Colonic mucosa (tissue), 4 donors: ENCODE measurements around the gene NGF. TPM values are rescaled to one million over a fixed set of nuclear protein-coding genes. Genes with fewer than 3 reads are reported as not detected.

Experiments
- DNase-seq: peaks from one replicate; pipeline ENCODE4 v3.0.0-alpha.2; 2020
- H3K27ac ChIP-seq: fragments of 200-600 bp; one replicate; pipeline ENCODE4 v1.8.0; 2021
- H3K27me3 ChIP-seq: fragments of 200-600 bp; one replicate; pipeline ENCODE4 v1.8.0; 2021
- H3K36me3 ChIP-seq: fragments of 200-600 bp; one replicate; pipeline ENCODE4 v1.8.0; 2021
- H3K4me1 ChIP-seq: fragments of 200-600 bp; one replicate; pipeline ENCODE4 v1.8.0; 2021; ENCODE audit warnings: mild to moderate bottlenecking
- H3K4me3 ChIP-seq: fragments of 200-600 bp; one replicate; pipeline ENCODE4 v1.8.0; 2021
- H3K9ac ChIP-seq, 2 donors: one replicate each; pipeline ENCODE4 v1.7.0; 2013; ENCODE audit warnings: control low read depth in 2 of 2, low read depth in 2 of 2, low read length in 2 of 2
- H3K9me3 ChIP-seq: fragments of 200-600 bp; one replicate; pipeline ENCODE4 v1.8.0; 2021
- intact Hi-C: fragments of 100-400 bp; cut with DNase I; formaldehyde crosslinking; loops from one replicate; pipeline ENCODE4 v1.14.1; 2022
- total RNA-seq, 2 donors: library from RNA; stranded (reverse); fragmentation: NEBNext Ultra II Directional in 1 of 2; extraction: Animal tissue kit (Norgen Biotek cat#: 25700) in 1 of 2; gene quantifications; one replicate each; pipeline ENCODE4 v1.2.1, GENCODE V29; 2021
- TF ChIP-seq, protein P1 (sequence below): fragments of 200-600 bp; IDR thresholded peaks from one replicate; pipeline ENCODE4 v1.8.0; 2022; ENCODE audit warnings: antibody characterized with exemption, mild to moderate bottlenecking
- donor health status: healthy.
- donor health status: DM: no; HTN: no; CAD: no.
- donor health status: DM: no; HTN: no; CAD: no.

NGF gene
- total RNA-seq, 2 donors from 2014 or later, result 0.64 TPM; not detected in 1

DNA sequence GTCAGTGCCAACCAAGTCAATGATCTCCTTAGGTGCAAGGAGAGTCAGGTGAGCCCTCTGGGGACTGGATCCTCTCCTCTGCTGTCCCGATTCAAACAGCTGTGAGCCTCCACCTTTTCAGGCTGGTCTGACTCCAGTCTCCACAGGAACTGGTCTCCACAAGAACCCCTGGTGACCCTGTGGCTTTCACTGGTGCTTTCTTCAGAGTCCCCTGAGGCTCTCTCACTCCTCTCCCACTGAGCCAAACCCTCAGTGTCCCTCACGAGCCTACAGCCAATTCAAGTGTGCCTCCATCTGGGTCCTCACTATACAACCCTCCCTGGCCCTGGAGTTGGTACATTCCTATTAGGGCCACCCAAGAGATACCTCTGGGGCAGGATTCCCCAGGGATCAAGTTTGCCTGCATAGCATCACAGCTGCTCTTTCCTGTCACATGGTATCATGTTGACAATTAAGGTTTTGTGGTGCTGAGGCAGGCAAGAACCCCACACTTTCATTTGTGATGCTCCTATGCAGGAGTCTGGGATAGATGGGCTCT is 5.2 kb upstream of the NGF start:
- Histone ChIP-seq H3K9ac (no peak overlapping the region), H3K4me3 (no peak overlapping the region), H3K27ac (no peak overlapping the region), H3K36me3 (no peaks in the 10 kb centered on the region), H3K9me3 (no peaks in the 10 kb centered on the region), H3K27me3 (peaks cover 6% of the 10 kb centered on the region), H3K4me1 (no peaks in the 10 kb centered on the region)
- TF ChIP-seq, protein P1, sequence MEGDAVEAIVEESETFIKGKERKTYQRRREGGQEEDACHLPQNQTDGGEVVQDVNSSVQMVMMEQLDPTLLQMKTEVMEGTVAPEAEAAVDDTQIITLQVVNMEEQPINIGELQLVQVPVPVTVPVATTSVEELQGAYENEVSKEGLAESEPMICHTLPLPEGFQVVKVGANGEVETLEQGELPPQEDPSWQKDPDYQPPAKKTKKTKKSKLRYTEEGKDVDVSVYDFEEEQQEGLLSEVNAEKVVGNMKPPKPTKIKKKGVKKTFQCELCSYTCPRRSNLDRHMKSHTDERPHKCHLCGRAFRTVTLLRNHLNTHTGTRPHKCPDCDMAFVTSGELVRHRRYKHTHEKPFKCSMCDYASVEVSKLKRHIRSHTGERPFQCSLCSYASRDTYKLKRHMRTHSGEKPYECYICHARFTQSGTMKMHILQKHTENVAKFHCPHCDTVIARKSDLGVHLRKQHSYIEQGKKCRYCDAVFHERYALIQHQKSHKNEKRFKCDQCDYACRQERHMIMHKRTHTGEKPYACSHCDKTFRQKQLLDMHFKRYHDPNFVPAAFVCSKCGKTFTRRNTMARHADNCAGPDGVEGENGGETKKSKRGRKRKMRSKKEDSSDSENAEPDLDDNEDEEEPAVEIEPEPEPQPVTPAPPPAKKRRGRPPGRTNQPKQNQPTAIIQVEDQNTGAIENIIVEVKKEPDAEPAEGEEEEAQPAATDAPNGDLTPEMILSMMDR, result no peak
- intact Hi-C loops, result no loop called here
- no peak for DNase-seq

DNA sequence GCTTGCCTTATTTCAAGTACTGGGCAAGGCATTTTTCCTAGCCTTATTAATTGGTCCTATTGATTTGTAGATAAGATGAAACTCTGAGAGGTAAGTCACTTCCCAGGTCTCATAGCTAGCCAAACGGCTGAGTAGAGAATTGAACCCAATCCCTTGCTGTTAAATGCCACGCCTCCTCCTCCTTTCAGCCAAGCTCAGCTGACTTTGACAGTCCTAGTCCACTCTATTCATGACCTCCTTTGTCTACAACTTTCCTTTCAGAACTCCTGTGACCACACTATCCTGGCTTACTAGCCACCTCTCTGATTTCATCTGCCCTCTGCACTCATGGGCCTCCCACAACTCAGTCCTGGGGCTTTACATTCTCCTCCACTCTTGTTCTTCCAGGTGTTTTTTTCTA is 3.9 kb upstream of the NGF start:
- Histone ChIP-seq H3K9me3 (no peaks in the 10 kb centered on the region), H3K27ac (no peak overlapping the region), H3K4me3 (no peak overlapping the region), H3K4me1 (peaks cover 9% of the 10 kb centered on the region), H3K36me3 (no peaks in the 10 kb centered on the region), H3K9ac (no peak overlapping the region), H3K27me3 (peaks cover 16% of the 10 kb centered on the region)
- no peak for DNase-seq
- TF ChIP-seq, protein P1, result no peak
- intact Hi-C loops, result no loop called here

DNA sequence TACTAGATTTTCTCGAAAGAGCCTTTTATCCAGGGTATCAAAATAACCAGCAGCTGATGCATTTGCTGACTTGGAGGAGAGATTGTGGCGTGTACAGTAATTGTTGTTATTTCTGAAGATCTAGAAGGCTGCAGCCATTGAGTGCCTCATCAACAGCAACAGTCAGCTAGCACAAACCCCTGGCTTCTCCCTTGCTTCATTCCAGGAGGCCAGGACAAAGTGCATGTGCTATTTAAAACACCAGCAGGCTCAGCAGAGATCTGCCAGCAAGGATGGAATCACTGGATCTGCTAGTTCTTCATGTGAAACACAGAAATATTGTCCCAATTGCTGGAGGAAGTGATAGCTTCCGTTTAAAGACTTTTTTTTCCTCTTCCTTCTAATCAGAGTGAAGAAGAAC is 2.8 kb upstream of the NGF start:
- DNase-seq, result no peak
- Histone ChIP-seq H3K27me3 (peaks cover 16% of the 10 kb centered on the region), H3K27ac (no peak overlapping the region), H3K4me1 (peaks cover 9% of the 10 kb centered on the region), H3K4me3 (no peak overlapping the region), H3K36me3 (no peaks in the 10 kb centered on the region), H3K9ac (no peak overlapping the region), H3K9me3 (no peaks in the 10 kb centered on the region)
- intact Hi-C loops, result no loop called here
- TF ChIP-seq, protein P1, result no peak

DNA sequence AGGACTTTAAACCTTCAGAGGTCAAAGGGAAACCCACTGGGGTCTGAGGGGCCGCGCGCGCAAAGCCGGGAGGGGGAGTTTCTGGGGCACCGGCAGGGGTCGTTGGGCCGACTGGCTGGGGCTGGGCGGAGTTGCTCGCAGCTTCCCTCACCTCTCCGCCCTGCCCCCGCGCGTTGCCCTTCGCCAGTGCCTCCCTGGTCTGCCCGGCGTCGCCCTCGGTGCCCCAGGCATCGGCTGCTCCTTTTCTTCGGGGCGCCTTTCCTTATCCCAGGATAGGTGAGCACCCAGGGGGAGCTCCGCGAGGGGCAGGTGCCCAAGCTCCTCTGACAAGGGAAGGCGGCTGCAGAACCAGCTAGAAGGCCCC is 390 bp upstream of the NGF start:
- peak overlapping the region; percentile 35 for H3K4me3 ChIP-seq
- intact Hi-C loops, result no loop called here
- H3K27me3 ChIP-seq, result peaks cover 16% of the 10 kb centered on the region
- no peaks in the 10 kb centered on the region for H3K36me3 ChIP-seq
- no peak overlapping the region for H3K9ac ChIP-seq
- peaks cover 9% of the 10 kb centered on the region for H3K4me1 ChIP-seq
- no peaks in the 10 kb centered on the region for H3K9me3 ChIP-seq
- no peak for DNase-seq
- no peak overlapping the region for H3K27ac ChIP-seq
- TF ChIP-seq, protein P1, result no peak

DNA sequence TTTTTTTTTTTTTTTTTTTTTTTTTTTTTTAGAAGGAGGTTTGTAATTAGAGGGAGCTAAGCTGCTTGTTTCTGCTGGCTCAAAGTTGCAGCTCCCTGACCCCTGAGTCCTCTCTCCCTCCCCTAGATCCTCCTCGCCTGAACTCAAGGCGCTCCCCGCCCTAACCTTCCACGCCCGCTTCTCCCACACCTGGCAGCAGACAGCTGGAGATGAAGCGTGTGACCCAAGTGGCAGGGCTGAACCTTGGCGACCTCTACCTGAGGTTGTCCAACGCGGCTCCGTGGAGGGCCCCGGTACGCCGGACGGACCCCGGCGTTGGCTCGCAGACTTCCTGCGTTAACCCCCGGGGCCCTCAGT is 795 bp downstream of the NGF start:
- TF ChIP-seq, protein P1, result no peak
- DNase-seq, result no peak
- Histone ChIP-seq H3K4me3 (peak overlapping the region; percentile 35), H3K27me3 (peaks cover 16% of the 10 kb centered on the region), H3K4me1 (peaks cover 9% of the 10 kb centered on the region), H3K9ac (peak overlapping the region in 1 of 2 donors; percentile 26), H3K27ac (no peak overlapping the region), H3K36me3 (no peaks in the 10 kb centered on the region), H3K9me3 (no peaks in the 10 kb centered on the region)
- intact Hi-C loops, result no loop called here

DNA sequence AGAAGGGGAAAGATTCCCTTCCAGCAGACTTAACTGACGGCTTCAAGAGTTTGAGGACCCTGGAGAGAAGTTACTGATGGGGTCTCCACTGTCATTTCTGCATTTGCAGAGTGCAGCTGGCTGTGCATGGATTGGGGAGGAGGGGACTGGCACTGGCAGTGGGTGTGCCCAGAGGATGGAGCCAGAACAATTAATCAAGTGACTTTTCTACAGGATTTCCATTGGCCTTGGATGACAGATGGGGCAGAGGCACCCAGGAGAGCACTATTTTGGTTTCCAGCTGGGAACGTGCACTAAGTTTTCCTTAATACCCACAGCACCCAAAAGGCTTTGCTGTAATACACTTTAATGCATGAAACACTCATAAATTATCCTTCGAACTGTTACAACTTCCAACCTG is 1.3 kb downstream of the NGF start:
- Histone ChIP-seq H3K4me1 (peaks cover 9% of the 10 kb centered on the region), H3K27ac (no peak overlapping the region), H3K36me3 (no peaks in the 10 kb centered on the region), H3K27me3 (peaks cover 16% of the 10 kb centered on the region), H3K9ac (no peak overlapping the region), H3K9me3 (no peaks in the 10 kb centered on the region), H3K4me3 (no peak overlapping the region)
- TF ChIP-seq, protein P1, result no peak
- intact Hi-C loops, result no loop called here
- no peak for DNase-seq
